SU-DHL-6 (cell line): ENCODE measurements around the gene CBFA2T2.
"Not testable (repeated sequence)": the region's sequence is repeated elsewhere in the genome, so short reads cannot be mapped to it uniquely, and the experiment has no call there.

ENCODE experiments used
- H2AFZ ChIP-seq: fragments of 200-600 bp; sonication (generic); 2 replicates; pipeline ENCODE4 v1.6.1; 2014; ENCODE audit warnings: low read depth, mild to moderate bottlenecking, moderate library complexity, mixed read lengths, antibody characterized with exemption, low read length; ENCODE audit not compliant: severe bottlenecking
- H3F3A ChIP-seq: fragments of 200-600 bp; shearing (Covaris generic); 2 replicates; pipeline ENCODE4 v1.6.0; 2016; ENCODE audit warnings: antibody characterized with exemption, mild to moderate bottlenecking; ENCODE audit not compliant: insufficient read depth
- H3K27ac ChIP-seq: fragments of 200-600 bp; sonication (generic); 2 replicates; pipeline ENCODE4 v1.5.1; 2016; ENCODE audit warnings: low read depth, mild to moderate bottlenecking, low read length, moderate library complexity, mixed read lengths
- H3K27me3 ChIP-seq: fragments of 200-600 bp; sonication (generic), shearing (Covaris generic); 2 replicates; pipeline ENCODE4 v1.6.0; 2014; ENCODE audit warnings: mild to moderate bottlenecking, low read length
- H3K36me3 ChIP-seq: fragments of 200-600 bp; sonication (generic); 2 replicates; pipeline ENCODE4 v1.6.1; 2014; ENCODE audit warnings: mild to moderate bottlenecking, low read length, mixed read lengths
- H3K4me2 ChIP-seq: fragments of 300-600, 200-600 bp; shearing (Covaris generic), sonication (generic); 2 replicates; pipeline ENCODE4 v1.6.0; 2014; ENCODE audit warnings: low read length, low read depth, mild to moderate bottlenecking; ENCODE audit not compliant: poor library complexity, severe bottlenecking
- H3K4me3 ChIP-seq: fragments of 200-600 bp; sonication (generic); 2 replicates; pipeline ENCODE4 v1.5.1; 2014; ENCODE audit warnings: antibody characterized with exemption, low read length, mild to moderate bottlenecking, mixed read lengths; ENCODE audit not compliant: insufficient read depth, poor library complexity, severe bottlenecking
- H3K79me2 ChIP-seq: fragments of 200-600 bp; sonication (generic); 2 replicates; pipeline ENCODE4 v1.6.1; 2014; ENCODE audit warnings: mild to moderate bottlenecking, low read length, moderate library complexity; ENCODE audit not compliant: insufficient read depth
- H3K9ac ChIP-seq: fragments of 200-600 bp; sonication (generic); 2 replicates; pipeline ENCODE4 v1.7.0; 2014; ENCODE audit warnings: mild to moderate bottlenecking, low read length
- H3K9me2 ChIP-seq: fragments of 200-600 bp; sonication (generic); replicated peaks from 2 replicates; pipeline ENCODE4 v1.6.1; 2014; ENCODE audit warnings: low read length; ENCODE audit not compliant: insufficient read depth
- H3K9me3 ChIP-seq: fragments of 200-600 bp; sonication (generic); 2 replicates; pipeline ENCODE4 v1.6.1; 2014; ENCODE audit warnings: low read length, mixed read lengths; ENCODE audit not compliant: insufficient read depth
- H4K20me1 ChIP-seq: fragments of 200-600 bp; sonication (generic); 2 replicates; pipeline ENCODE4 v1.6.1; 2014; ENCODE audit warnings: low read depth, mild to moderate bottlenecking, antibody characterized with exemption, low read length, moderate library complexity, mixed read lengths
- EZH2phosphoT487 ChIP-seq: fragments of 200-600 bp; sonication (generic), shearing (Covaris generic); conservative IDR thresholded peaks from 2 replicates; pipeline ENCODE4 v1.6.1; 2018; ENCODE audit warnings: mild to moderate bottlenecking, antibody characterized with exemption, low read length, moderate library complexity, mixed read lengths
- TF ChIP-seq, protein P1 (sequence below): fragments of 200-600 bp; sonication (generic); IDR thresholded peaks from one replicate; pipeline ENCODE4 v1.5.1; 2017; ENCODE audit warnings: antibody characterized with exemption, mild to moderate bottlenecking, low read length, moderate library complexity; ENCODE audit not compliant: insufficient read depth, poor library complexity, severe bottlenecking

CBFA2T2 gene

DNA sequence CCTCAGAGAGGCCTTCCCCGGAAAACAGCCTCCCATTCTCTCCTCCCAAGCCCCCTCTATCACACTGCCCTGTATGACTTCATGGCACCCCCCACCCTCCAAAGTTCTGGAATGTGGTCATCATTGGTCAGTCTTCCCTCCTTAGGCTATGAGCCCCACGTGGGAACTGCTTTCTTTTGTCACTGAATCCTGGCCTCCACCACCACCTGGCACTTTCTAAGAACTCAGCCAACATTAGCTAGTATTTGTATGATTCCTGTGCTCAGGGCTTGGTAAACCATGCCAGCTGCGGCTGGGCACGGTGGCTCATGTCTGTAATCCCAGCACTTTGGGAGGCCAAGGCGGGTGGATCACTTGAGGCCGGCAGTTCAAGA is 204.7 kb downstream of the CBFA2T2 start:
- H3K9me3 ChIP-seq, result no peaks in the 10 kb centered on the region
- H3K79me2 ChIP-seq, result no peaks in the 10 kb centered on the region
- H2AFZ ChIP-seq, result no peak overlapping the region
- no peak overlapping the region for H3K4me3 ChIP-seq
- H3F3A ChIP-seq, result no peaks in the 10 kb centered on the region
- no peaks in the 10 kb centered on the region for H3K9me2 ChIP-seq
- H4K20me1 ChIP-seq, result no peaks in the 10 kb centered on the region
- no peak overlapping the region for H3K27ac ChIP-seq
- no peak overlapping the region for H3K4me2 ChIP-seq
- no peaks in the 10 kb centered on the region for H3K36me3 ChIP-seq
- no peak overlapping the region for H3K9ac ChIP-seq
- TF ChIP-seq, protein P1, sequence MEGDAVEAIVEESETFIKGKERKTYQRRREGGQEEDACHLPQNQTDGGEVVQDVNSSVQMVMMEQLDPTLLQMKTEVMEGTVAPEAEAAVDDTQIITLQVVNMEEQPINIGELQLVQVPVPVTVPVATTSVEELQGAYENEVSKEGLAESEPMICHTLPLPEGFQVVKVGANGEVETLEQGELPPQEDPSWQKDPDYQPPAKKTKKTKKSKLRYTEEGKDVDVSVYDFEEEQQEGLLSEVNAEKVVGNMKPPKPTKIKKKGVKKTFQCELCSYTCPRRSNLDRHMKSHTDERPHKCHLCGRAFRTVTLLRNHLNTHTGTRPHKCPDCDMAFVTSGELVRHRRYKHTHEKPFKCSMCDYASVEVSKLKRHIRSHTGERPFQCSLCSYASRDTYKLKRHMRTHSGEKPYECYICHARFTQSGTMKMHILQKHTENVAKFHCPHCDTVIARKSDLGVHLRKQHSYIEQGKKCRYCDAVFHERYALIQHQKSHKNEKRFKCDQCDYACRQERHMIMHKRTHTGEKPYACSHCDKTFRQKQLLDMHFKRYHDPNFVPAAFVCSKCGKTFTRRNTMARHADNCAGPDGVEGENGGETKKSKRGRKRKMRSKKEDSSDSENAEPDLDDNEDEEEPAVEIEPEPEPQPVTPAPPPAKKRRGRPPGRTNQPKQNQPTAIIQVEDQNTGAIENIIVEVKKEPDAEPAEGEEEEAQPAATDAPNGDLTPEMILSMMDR, result no peak
- TF ChIP-seq EZH2phosphoT487, result no peak
- H3K27me3 ChIP-seq, result no peaks in the 10 kb centered on the region

DNA sequence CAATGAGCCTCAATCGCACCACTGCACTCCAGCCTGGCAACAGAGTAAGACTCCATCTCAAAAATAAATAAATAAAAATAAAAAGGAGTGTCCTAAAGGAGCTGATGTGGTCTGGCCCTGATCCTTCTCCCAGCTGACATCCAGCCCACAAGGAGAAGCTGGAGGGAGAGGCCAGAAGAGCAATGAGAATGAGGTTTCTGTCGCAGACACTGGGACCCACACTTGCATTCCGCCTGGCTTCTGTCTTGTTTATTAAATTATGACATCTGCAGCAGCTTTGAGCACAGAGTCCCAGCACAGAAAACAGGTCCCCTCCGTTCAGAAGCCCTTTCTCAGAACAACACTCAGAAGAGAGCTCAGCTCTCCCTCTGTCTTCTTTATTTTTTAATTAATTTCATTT is 206.6 kb downstream of the CBFA2T2 start:
- Histone ChIP-seq H3K79me2 (no peaks in the 10 kb centered on the region), H3K4me2 (no peak overlapping the region), H3K9me3 (no peaks in the 10 kb centered on the region), H3K9ac (no peak overlapping the region), H4K20me1 (no peaks in the 10 kb centered on the region), H3K27ac (no peak overlapping the region), H3K36me3 (no peaks in the 10 kb centered on the region), H3K4me3 (no peak overlapping the region), H3K9me2 (no peaks in the 10 kb centered on the region), H3F3A (no peaks in the 10 kb centered on the region), H2AFZ (no peak overlapping the region), H3K27me3 (no peaks in the 10 kb centered on the region)
- TF ChIP-seq, protein P1, result no peak
- TF ChIP-seq EZH2phosphoT487, result no peak

DNA sequence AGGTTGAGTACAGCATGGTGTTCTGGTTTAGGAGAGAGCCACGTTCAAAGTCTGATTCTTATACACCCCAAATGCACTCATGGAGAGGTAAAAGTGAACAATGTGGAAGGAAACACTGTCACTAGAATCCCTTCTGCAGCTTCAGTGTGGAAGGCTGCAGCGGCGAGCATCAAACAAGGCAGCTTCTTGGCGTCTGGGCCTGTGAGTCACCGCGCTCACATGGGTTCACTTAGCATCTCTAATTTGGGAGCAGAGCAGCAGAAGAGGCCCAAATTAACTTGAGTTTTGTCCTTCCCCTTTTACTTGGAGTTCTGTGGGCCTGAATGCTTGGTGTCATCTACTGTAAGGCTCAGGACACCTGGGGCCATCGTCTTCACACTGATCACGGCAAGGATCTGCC is 207.2 kb downstream of the CBFA2T2 start:
- Histone ChIP-seq H3K9me3 (no peaks in the 10 kb centered on the region), H3K4me2 (no peak overlapping the region), H3K27ac (no peak overlapping the region), H3F3A (no peaks in the 10 kb centered on the region), H3K9ac (no peak overlapping the region), H3K79me2 (no peaks in the 10 kb centered on the region), H3K9me2 (no peaks in the 10 kb centered on the region), H3K36me3 (no peaks in the 10 kb centered on the region), H3K27me3 (no peaks in the 10 kb centered on the region), H4K20me1 (no peaks in the 10 kb centered on the region), H3K4me3 (no peak overlapping the region), H2AFZ (no peak overlapping the region)
- TF ChIP-seq EZH2phosphoT487, result no peak
- TF ChIP-seq, protein P1, result no peak

DNA sequence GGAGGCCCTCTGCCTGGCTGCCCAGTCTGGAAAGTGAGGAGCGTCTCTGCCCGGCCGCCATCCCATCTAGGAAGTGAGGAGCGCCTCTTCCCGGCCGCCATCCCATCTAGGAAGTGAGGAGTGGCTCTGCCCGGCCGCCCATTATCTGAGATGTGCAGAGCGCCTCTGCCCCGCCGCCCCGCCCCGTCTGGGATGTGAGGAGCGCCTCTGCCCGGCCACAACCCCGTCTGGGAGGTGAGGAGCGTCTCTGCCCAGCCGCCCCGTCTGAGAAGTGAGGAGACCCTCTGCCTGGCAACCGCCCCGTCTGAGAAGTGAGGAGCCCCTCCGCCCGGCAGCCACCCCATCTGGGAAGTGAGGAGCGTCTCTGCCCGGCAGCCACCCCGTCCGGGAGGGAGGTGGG is 209.1 kb downstream of the CBFA2T2 start:
- H3K79me2 ChIP-seq, H3K9me2 ChIP-seq, H3F3A ChIP-seq, H3K36me3 ChIP-seq, H4K20me1 ChIP-seq, H3K4me2 ChIP-seq, H3K27me3 ChIP-seq, H2AFZ ChIP-seq, H3K4me3 ChIP-seq, H3K9ac ChIP-seq, H3K9me3 ChIP-seq, H3K27ac ChIP-seq: not testable (repeated sequence)
